ENCODE measurements around the gene PCDHB2. TPM values are rescaled to one million over a fixed set of nuclear protein-coding genes. Genes with fewer than 3 reads are reported as not detected.
"Not testable (repeated sequence)": the region's sequence is repeated elsewhere in the genome, so short reads cannot be mapped to it uniquely, and the experiment has no call there.

Gene PCDHB2
- total RNA-seq, 2 experiments from 2014 or later: 0.17 TPM; not detected in 1

GRCh38 chr5:141102471-141102870 lies 8.1 kb downstream of the PCDHB2 start:
- POLR2A ChIA-PET; H3K4me1 Mint-ChIP-seq (ENCODE audit: low read depth); CTCF ChIA-PET; H3K36me3 Mint-ChIP-seq; intact Hi-C loops (cut with micrococcal nuclease); DNase-seq; H3K4me3 Mint-ChIP-seq; H3K27ac Mint-ChIP-seq: not testable (repeated sequence)
- Mint-ChIP-seq H3K9me3 (peaks cover 21% of the 10 kb centered on the region), H3K27me3 (peaks cover 24% of the 10 kb centered on the region)

DNA sequence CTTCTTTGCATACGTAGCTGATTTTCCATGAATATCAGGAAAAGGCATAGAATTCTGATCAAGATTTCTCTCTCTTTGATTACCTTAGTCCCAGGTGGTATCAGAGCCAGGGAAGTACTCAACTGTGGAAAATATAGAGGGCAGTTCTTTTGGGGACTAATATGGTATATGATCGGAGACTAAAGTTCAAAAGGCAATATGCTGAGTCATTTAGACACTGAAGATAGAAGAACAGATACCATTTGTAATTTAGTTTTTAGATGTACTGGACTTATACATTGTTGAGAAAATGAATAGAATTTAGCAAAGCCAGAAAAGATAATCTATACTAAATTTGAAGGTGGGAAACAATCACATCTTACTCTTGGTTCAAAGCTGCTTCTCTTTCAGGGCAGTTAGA lies 10.9 kb downstream of the PCDHB2 start:
- H3K9me3 Mint-ChIP-seq: peaks cover 16% of the 10 kb centered on the region
- H3K4me3 Mint-ChIP-seq: no peak overlapping the region
- CTCF ChIA-PET: no interaction called here
- no peak overlapping the region for H3K27ac Mint-ChIP-seq
- H3K36me3 Mint-ChIP-seq: peaks cover 5% of the 10 kb centered on the region
- intact Hi-C loops (cut with micrococcal nuclease): no loop called here
- POLR2A ChIA-PET: no interaction called here
- DNase-seq: no peak
- peaks cover 14% of the 10 kb centered on the region for H3K27me3 Mint-ChIP-seq
- peaks cover 1% of the 10 kb centered on the region for H3K4me1 Mint-ChIP-seq (ENCODE audit: low read depth)

GRCh38 chr5:141119250-141119649 lies 24.8 kb downstream of the PCDHB2 start:
- H3K4me3 Mint-ChIP-seq: no peak overlapping the region
- peaks cover 9% of the 10 kb centered on the region for H3K36me3 Mint-ChIP-seq
- intact Hi-C loops (cut with micrococcal nuclease): no loop called here
- H3K4me1 Mint-ChIP-seq (ENCODE audit: low read depth): no peaks in the 10 kb centered on the region
- no peak for DNase-seq
- ChIA-PET POLR2A (no interaction called here), CTCF (no interaction called here)
- no peak overlapping the region for H3K27ac Mint-ChIP-seq
- H3K27me3 Mint-ChIP-seq: peaks cover 7% of the 10 kb centered on the region
- peaks cover 27% of the 10 kb centered on the region for H3K9me3 Mint-ChIP-seq

DNA sequence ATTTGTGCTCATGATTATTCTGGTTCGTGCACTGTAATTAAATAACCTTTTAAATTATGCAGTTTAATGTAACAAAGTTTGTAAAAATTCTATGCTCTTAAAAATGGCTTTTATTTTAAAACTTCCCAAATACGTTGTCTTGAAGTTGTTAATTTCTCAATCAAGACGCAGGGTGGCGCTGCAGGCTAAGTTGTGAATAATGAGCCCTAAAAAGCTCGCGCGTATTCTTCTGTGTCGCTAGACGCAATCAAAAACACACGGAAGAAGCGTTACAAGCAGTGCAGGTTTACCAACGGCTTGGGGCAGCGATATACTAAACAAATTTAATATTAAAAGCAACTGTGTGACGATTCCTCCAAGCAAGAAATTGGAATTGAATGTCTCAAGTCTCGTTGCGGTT lies 27.1 kb downstream of the PCDHB2 start, which contains the start of gene PCDHB4:
PCDHB4 (plus strand) TSS at position 256 of the 400 bp plus-strand sequence. CDS start 181 bp downstream, outside the sequence.
- intact Hi-C loops (cut with micrococcal nuclease): no loop called here
- peak; percentile 11 for DNase-seq
- Mint-ChIP-seq H3K36me3 (peaks cover 6% of the 10 kb centered on the region), H3K4me1 (ENCODE audit: low read depth) (no peaks in the 10 kb centered on the region), H3K4me3 (no peak within 1 kb of the TSS), H3K27me3 (peaks cover 7% of the 10 kb centered on the region), H3K9me3 (peaks cover 12% of the 10 kb centered on the region), H3K27ac (no peak within 1 kb of the TSS)
- POLR2A ChIA-PET: no interaction called here
- CTCF ChIA-PET: interaction anchor here (1.0 kb wide), 1 partner anchor 199 kb away, joined by 3 read pairs; the partner anchor contains the start of gene TAF7

- CTCF ChIA-PET: interaction anchor here (1.0 kb wide), 1 partner anchor 199 kb away, joined by 3 read pairs; the partner anchor contains the start of gene TAF7
- POLR2A ChIA-PET: no interaction called here
- no peaks in the 10 kb centered on the region for H3K4me1 Mint-ChIP-seq (ENCODE audit: low read depth)
These were observed 27.6 kb downstream of the PCDHB2 start for GRCh38 chr5:141121985-141122384.

GRCh38 chr5:141123396-141124135 lies 29.2 kb downstream of the PCDHB2 start:
- POLR2A ChIA-PET; H3K27ac Mint-ChIP-seq; intact Hi-C loops (cut with micrococcal nuclease); H3K4me1 Mint-ChIP-seq (ENCODE audit: low read depth); H3K36me3 Mint-ChIP-seq; CTCF ChIA-PET; H3K4me3 Mint-ChIP-seq; H3K9me3 Mint-ChIP-seq; DNase-seq; H3K27me3 Mint-ChIP-seq: not testable (repeated sequence)

More at GRCh38 chr5:141121985-141122384, 27.6 kb downstream of the PCDHB2 start:
- Mint-ChIP-seq H3K4me3 (no peak overlapping the region), H3K27me3 (peaks cover 7% of the 10 kb centered on the region), H3K36me3 (peaks cover 3% of the 10 kb centered on the region), H3K27ac (no peak overlapping the region), H3K9me3 (peaks cover 9% of the 10 kb centered on the region)
- intact Hi-C loops (cut with micrococcal nuclease): no loop called here
- DNase-seq: no peak

DNA sequence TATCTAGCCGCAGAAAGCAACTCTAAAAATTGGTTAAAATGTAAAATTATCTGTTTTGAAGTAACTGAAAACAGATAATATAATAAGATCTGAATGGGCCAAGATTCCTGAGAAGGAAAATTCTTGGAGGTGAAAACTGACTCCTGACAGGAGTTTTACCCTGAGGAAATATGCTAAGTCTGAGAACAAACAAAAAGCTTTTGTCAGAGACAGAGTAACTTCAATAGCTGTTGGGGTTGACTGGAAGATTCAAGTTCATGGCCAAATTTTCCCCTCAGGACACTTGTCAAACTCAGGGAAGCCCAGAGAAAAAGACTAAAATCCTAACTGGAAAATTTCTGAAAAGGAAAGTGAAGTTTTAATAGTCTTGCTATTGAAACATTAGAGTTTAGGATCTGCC lies 32.9 kb downstream of the PCDHB2 start:
- no peak for DNase-seq
- POLR2A ChIA-PET: no interaction called here
- Mint-ChIP-seq H3K9me3 (peaks cover 9% of the 10 kb centered on the region), H3K27ac (no peak overlapping the region), H3K27me3 (peaks cover 10% of the 10 kb centered on the region), H3K36me3 (peaks cover 3% of the 10 kb centered on the region), H3K4me3 (no peak overlapping the region), H3K4me1 (ENCODE audit: low read depth) (no peaks in the 10 kb centered on the region)
- intact Hi-C loops (cut with micrococcal nuclease): no loop called here
- CTCF ChIA-PET: interaction anchor here (1.2 kb wide), 1 partner anchor 12 kb away, joined by 3 read pairs; no protein-coding TSS in a partner anchor

DNA sequence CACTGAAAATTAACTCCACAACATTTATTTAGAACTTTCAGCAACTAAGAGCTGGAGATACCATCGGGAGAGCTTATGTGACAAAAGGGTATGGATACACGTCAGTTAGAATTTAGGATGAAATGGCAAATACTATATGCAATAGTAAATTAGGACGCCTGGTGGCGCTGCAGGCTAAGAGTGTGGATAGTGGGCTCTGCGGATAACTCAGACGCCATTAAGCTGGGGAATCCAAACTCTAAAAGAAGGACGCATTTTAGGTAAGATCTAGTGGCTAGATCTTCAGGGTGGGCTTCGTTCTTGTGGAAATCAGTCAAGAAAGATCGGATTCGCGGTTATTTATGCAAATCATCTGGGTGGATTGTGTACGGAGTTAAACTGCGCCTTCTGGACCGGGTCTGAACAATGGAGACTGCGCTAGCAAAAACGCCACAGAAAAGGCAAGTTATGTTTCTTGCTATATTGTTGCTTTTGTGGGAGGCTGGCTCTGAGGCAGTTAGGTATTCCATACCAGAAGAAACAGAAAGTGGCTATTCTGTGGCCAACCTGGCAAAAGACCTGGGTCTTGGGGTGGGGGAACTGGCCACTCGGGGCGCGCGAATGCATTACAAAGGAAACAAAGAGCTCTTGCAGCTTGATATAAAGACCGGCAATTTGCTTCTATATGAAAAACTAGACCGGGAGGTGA lies 40.8 kb downstream of the PCDHB2 start, which contains the start of gene PCDHB5:
PCDHB5 (plus strand) TSS at position 177 of the 688 bp plus-strand sequence; CDS start at position 406, 229 bp downstream.
- POLR2A ChIA-PET: no interaction called here

GRCh38 chr5:141135718-141136266 lies 41.4 kb downstream of the PCDHB2 start:
- POLR2A ChIA-PET: no interaction called here
- CTCF ChIA-PET: interaction anchor here (1.1 to 1.3 kb wide), 2 partner anchors 41 to 50 kb away, joined by 3 read pairs; no protein-coding TSS in a partner anchor

More for the DNA sequence above, 40.8 kb downstream of the PCDHB2 start, which contains the start of gene PCDHB5:
- no peak for DNase-seq
- peaks cover 7% of the 10 kb centered on the region for H3K27me3 Mint-ChIP-seq
- H3K27ac Mint-ChIP-seq: no peak within 1 kb of the TSS
- peak within 1 kb of the TSS; percentile 1 for H3K4me3 Mint-ChIP-seq
- H3K9me3 Mint-ChIP-seq: peaks cover 41% of the 10 kb centered on the region
- CTCF ChIA-PET: interaction anchor here (1.1 to 1.3 kb wide), 2 partner anchors 40 to 49 kb away, joined by 3 read pairs; no protein-coding TSS in a partner anchor
- intact Hi-C loops (cut with micrococcal nuclease): no loop called here
- peaks cover 5% of the 10 kb centered on the region for H3K36me3 Mint-ChIP-seq
- H3K4me1 Mint-ChIP-seq (ENCODE audit: low read depth): peaks cover 6% of the 10 kb centered on the region

DNA sequence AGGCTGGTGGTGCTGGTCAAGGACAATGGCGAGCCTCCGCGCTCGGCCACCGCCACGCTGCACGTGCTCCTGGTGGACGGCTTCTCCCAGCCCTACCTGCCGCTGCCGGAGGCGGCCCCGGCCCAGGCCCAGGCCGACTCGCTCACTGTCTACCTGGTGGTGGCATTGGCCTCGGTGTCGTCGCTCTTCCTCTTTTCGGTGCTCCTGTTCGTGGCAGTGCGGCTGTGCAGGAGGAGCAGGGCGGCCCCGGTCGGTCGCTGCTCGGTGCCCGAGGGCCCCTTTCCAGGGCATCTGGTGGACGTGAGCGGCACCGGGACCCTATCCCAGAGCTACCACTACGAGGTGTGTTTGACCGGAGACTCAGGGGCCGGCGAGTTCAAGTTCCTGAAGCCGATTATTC lies 42.9 kb downstream of the PCDHB2 start:
- DNase-seq; H3K27ac Mint-ChIP-seq; H3K27me3 Mint-ChIP-seq; H3K4me3 Mint-ChIP-seq; CTCF ChIA-PET; H3K36me3 Mint-ChIP-seq; H3K4me1 Mint-ChIP-seq (ENCODE audit: low read depth); intact Hi-C loops (cut with micrococcal nuclease); POLR2A ChIA-PET: not testable (repeated sequence)
- H3K9me3 Mint-ChIP-seq: peaks cover 41% of the 10 kb centered on the region

More at GRCh38 chr5:141135718-141136266, 41.4 kb downstream of the PCDHB2 start:
- no peak overlapping the region for H3K27ac Mint-ChIP-seq
- peaks cover 41% of the 10 kb centered on the region for H3K9me3 Mint-ChIP-seq
- no peak for DNase-seq
- H3K4me3 Mint-ChIP-seq: no peak overlapping the region
- peaks cover 6% of the 10 kb centered on the region for H3K4me1 Mint-ChIP-seq (ENCODE audit: low read depth)
- intact Hi-C loops (cut with micrococcal nuclease): no loop called here
- H3K27me3 Mint-ChIP-seq: peaks cover 7% of the 10 kb centered on the region
- peaks cover 5% of the 10 kb centered on the region for H3K36me3 Mint-ChIP-seq
